IPS-NIHi11 (cell line): ENCODE measurements around the gene KCNK1.

Experiments
- DNase-seq: peaks from one replicate; pipeline ENCODE4 v3.0.0; 2012; ENCODE audit warnings: mixed read lengths, low spot score

KCNK1 gene

GRCh38 chr1:233704898-233705723, 91.2 kb downstream of the KCNK1 start:
- DNase-seq: no peak

GRCh38 chr1:233707153-233707879, 93.4 kb downstream of the KCNK1 start:
- no peak for DNase-seq

- DNase-seq: no peak
Observed at GRCh38 chr1:233707880-233708815, 94.2 kb downstream of the KCNK1 start.

DNA sequence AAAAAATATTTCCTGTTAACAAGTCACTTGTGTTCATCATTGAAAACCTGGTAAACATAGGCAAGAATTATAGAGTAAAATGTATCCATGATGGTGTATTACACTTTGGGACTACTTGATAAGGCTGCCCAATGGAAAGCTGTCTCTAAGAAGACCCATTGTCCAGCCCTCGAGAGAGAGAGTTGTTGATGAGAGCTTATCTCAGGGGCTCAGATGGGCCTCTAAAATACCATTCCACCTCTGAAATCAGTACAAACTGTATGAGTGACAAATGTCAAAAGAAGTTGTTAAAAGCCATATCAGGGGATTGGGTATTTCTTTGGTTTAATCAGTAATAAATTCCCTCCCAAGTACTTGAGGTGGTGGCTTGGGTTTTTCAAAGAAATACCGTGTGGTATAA, 96.1 kb downstream of the KCNK1 start:
- no peak for DNase-seq

DNA sequence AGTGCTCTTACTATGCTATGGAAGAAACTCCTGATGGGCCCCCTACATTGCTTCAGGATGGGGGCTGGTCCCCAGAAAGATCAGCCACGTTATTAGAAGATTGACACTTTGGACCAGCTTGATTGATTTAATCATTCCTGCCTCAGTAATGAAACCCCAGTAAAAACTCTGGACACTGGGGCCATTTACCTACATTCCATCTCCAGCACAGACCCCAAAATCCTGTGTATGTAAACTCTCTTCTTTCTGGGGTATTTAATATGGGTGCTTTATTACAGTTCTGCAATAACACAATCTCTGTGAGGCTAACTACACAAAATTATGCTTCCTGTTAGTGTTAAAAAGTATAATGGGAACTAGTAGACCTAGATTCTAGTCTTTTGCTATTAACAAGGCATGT, 96.6 kb downstream of the KCNK1 start:
- DNase-seq: no peak

- no peak for DNase-seq
Observed at GRCh38 chr1:233714631-233715217, 100.8 kb downstream of the KCNK1 start.

DNA sequence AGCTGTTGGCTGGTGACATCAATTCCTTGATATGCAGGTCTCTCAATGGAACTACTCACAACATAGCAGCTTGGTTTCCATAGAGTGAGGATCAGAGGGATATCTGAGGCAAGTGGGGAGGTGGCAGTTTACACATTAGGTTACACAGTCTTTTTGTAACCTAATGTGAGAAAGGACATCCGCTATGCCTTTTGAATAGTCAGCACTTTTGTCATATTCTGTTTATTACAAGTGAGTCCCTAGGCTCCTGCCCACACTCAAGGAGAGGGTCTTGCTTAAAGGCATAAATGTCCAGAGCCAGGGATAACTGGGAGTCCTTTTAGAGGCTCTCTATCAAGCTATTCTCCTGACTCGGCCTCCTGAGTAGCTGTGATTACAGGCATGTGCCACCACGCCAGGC, 104.2 kb downstream of the KCNK1 start:
- DNase-seq: no peak

DNA sequence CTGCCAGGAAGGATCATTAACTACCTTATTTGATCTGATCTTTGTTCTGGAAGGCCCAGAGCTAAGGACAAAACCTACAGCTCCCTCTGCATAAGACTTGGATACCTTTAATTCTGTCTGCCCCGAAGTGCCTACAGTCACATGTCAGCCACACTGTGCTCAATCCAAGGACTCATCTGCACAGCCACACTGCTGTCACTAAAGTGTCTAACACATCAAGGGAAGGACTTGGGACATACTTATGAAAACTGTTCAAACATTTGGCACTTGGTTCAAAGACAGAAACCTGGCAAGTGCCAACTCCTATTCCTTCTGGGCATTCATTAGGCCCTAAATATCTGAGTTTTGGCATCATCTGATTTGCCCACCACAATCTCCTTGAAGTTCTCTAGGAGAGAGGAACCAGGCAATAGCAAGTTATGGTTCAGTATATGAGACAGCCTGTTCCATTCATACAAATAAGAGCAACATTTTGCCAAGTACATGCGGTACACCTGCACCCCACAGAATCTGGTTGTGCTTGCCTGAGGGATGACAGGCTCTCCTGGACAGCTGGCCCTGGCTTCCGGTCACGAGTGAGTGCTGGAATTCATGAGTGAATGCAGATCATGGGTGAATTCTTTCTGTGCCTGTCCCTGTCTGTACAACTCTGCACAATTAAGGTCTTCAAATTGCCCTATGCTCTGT, 105.9 kb downstream of the KCNK1 start:
- no peak for DNase-seq

DNA sequence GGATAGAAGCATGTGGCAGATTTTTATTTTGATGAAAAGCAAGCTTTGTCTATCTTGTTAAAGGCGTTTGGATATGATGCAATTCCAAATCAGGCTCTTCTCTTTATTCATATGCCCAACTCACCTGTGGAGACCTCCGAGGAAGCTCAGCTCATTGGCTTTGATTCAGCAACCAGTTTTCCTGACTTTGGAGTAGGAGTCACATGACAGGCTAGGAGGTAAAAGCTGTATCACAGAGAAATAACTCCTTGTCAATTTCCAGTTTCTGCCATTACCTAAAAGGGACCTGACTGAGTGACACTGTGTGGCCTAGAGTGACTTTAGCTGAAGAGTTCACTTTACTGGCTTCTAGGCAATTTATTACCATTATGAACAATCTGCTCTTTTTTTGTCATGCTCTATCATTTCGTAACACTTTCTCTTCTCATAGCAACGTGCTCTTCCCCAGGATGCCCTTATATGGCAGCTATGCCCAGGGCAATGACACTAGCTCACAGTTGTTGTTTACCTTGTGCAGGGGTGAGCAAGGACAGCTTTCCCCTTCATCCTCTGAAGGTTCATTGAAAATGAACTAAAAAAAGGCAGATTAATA, 107.2 kb downstream of the KCNK1 start:
- DNase-seq: no peak
